PFSK-1 (cell line): ENCODE results near the gene SERPINE2.

Source experiments
- FOXP2 ChIP-seq: optimal IDR thresholded peaks from 2 replicates; pipeline ENCODE3; 2011; ENCODE audit warnings: borderline replicate concordance, control low read depth, inconsistent platforms; ENCODE audit not compliant: insufficient read depth; ENCODE audit errors: extremely low read length, extremely low read depth
- POLR2AphosphoS5 ChIP-seq: IDR thresholded peaks from 2 replicates; pipeline ENCODE4 v1.6.1; 2012; ENCODE audit warnings: low read depth, mild to moderate bottlenecking, control low read depth, low read length, moderate library complexity
- REST ChIP-seq, 2 experiments: IDR thresholded peaks; 2 replicates each; pipeline versions ENCODE4 v1.6.1 to v1.8.0; 2011 to 2012; ENCODE audit warnings: low read depth in 2 of 2, low read length in 2 of 2, control low read depth in 1 of 2, inconsistent platforms in 1 of 2, mild to moderate bottlenecking in 1 of 2, moderate library complexity in 1 of 2; ENCODE audit not compliant: insufficient read depth in 1 of 2
- SIN3A ChIP-seq: IDR thresholded peaks from 2 replicates; pipeline ENCODE4 v1.6.1; 2012; ENCODE audit warnings: mild to moderate bottlenecking, low read length, moderate library complexity, borderline replicate concordance; ENCODE audit not compliant: insufficient read depth
- TAF1 ChIP-seq: IDR thresholded peaks from 2 replicates; pipeline ENCODE4 v1.6.1; 2012; ENCODE audit warnings: low read length, control low read depth, borderline replicate concordance; ENCODE audit not compliant: insufficient read depth

Gene SERPINE2

GRCh38 chr2:224083638-224084037 lies 44.6 kb upstream of the SERPINE2 start:
- no peak for TF ChIP-seq FOXP2
- no peak for TF ChIP-seq SIN3A
- TF ChIP-seq TAF1: no peak
- TF ChIP-seq POLR2AphosphoS5: no peak
- no peak for TF ChIP-seq REST (IDR thresholded peaks at IDR 0.05; ENCODE audit: insufficient read depth in 1 of 2, low read depth in 2 of 2, low read length in 2 of 2)

GRCh38 chr2:224078656-224079055 lies 39.6 kb upstream of the SERPINE2 start:
- TF ChIP-seq REST (IDR thresholded peaks at IDR 0.05; ENCODE audit: insufficient read depth in 1 of 2, low read depth in 2 of 2, low read length in 2 of 2) (no peak), POLR2AphosphoS5 (no peak), TAF1 (no peak), SIN3A (no peak), FOXP2 (no peak)

DNA sequence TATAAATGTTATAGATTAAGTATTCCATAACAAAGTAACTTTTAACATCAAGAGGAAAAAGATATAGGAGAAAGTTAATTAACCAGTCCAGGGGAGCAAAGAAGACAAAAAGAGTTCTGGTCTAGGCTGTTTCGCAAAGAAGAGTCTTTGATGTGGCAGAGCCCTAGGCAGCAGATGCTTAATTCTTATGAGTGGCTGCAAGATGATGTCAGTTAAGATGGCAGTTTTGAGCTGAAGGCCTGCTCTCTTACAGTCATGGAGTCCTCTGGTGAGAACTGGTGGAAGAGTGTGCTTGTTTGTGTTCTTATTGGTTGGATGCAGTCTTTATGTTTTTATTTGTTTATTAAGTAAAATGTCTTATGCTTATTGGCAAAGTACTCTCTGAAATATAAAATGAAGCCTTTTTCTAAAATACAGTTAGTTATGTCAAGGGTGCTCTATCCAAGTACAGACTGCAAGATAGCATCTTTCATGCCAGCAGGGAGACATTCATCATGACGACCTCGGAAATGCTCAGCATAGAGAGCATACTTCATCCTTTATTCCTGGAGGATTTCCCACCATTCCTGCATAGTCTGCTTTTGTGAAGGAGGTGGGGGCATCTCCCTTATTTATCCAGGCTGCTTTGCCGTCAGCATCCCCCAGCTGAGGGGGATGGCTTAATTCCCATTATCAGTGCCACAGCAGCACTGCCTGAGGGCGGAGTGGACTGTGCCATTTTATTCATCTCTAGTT lies 38.9 kb upstream of the SERPINE2 start:
- TF ChIP-seq SIN3A (no peak), TAF1 (no peak), REST (IDR thresholded peaks at IDR 0.05; ENCODE audit: insufficient read depth in 1 of 2, low read depth in 2 of 2, low read length in 2 of 2) (no peak), POLR2AphosphoS5 (no peak), FOXP2 (no peak)

- TF ChIP-seq REST (IDR thresholded peaks at IDR 0.05; ENCODE audit: insufficient read depth in 1 of 2, low read depth in 2 of 2, low read length in 2 of 2) (no peak), TAF1 (no peak), SIN3A (no peak), FOXP2 (no peak), POLR2AphosphoS5 (no peak)
These were observed 36.5 kb upstream of the SERPINE2 start for GRCh38 chr2:224075588-224075987.
